ENCODE measurements around the gene ENDOG.

Gene ENDOG

DNA sequence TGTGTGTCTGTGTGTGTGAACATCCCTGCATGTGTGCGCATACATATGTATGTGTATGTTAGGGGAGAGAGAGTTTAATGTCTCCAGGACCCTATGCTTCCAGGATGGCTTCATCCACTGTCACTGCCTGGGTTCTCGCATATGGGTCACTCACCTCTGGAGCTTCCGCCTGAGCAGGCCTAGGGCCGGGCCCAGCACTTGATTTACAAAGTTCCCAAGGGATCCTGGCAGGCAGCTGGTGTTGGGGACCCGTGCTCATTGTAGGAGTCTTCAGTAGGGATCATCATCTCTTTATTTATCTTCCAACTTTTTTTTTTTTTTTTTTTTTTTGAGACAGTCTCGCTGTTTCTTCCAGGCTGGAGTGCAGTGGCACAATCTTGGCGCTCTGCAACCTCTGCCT is 18.2 kb upstream of the ENDOG start:
- no peak for DNase-seq (ENCODE audit: low spot score)

DNA sequence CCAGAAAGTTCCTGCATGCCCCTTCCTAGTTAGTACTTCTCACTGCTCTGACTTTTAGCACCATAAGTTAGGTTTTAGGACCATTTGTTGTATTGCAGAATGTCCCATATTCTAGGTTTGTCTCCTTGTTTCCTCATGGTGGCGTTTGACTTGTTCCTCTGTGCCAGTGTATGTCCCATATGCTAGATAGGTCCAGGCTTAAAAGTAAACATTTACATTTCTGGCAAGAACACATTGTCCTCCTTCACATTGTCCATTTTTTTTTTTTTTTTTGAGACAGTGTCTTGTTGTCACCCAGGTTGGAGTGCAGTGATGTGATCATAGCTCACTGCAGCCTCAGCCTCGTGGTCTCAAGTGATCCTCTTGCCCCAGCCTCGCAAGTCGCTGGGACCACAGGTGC is 15.8 kb upstream of the ENDOG start:
- no peak for DNase-seq (ENCODE audit: low spot score)

DNA sequence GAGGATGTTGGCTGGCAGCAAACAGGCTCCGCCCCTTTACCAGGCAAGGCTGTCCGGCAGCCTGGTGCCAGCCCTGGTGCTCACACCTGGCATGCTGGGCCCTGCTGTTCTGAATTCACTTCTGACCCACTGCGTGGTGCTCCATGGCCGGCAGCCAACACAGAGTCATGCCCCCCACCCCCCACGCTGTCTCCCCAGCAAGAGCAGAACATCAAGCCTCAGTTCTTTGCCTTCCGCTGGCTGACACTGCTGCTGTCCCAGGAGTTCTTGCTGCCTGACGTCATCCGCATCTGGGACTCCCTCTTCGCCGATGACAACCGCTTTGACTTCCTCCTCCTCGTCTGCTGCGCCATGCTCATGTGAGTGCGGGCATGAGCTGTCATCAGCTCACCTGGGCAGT is 12.6 kb upstream of the ENDOG start:
- no peak for DNase-seq (ENCODE audit: low spot score)

GRCh38 chr9:128807827-128808226 is 10.5 kb upstream of the ENDOG start:
- no peak for DNase-seq (ENCODE audit: low spot score)

DNA sequence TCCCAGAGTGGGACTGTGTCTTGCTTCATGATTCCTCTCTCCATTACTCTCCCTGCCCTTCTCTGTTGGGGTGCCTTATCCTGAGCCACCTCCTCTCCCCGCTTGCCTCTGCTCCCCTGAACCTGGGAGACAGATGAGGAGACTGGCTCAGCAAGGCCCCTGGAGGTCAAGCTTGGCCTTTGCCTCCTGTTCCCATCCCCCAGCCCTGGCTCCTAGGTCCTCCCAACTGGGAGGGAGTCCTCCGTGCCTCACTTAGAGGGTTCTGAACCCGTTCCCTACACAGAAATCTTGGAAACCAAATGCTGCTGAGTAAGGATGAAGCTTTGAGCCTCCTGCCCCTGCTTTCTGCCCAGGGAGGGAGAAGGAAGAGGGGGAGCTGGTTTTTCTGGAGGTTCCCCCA is 9.8 kb upstream of the ENDOG start:
- no peak for DNase-seq (ENCODE audit: low spot score)

- no peak for DNase-seq (ENCODE audit: low spot score)
Observed at GRCh38 chr9:128809036-128809599, 9.2 kb upstream of the ENDOG start.

- DNase-seq (ENCODE audit: low spot score) = no peak
Observed at GRCh38 chr9:128809831-128810230, 8.5 kb upstream of the ENDOG start.

DNA sequence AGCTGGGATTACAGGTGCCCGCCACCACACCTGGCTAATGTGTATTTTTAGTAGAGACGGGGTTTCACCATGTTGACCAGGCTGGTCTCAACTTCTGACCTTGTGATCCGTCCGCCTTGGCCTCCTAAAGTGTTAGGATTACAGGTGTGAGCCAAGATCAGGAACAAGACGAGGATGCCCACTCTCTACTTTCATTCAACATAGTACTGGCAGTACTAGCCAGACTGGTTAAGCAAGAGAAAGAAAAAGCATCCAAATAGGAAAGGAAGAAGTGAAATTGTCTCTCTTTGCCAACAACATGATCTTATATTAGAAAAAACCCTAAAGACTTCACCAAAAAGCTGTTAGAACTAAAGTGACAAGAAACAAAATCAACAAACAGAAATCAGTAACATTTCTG is 7.4 kb upstream of the ENDOG start:
- DNase-seq (ENCODE audit: low spot score) = no peak

DNA sequence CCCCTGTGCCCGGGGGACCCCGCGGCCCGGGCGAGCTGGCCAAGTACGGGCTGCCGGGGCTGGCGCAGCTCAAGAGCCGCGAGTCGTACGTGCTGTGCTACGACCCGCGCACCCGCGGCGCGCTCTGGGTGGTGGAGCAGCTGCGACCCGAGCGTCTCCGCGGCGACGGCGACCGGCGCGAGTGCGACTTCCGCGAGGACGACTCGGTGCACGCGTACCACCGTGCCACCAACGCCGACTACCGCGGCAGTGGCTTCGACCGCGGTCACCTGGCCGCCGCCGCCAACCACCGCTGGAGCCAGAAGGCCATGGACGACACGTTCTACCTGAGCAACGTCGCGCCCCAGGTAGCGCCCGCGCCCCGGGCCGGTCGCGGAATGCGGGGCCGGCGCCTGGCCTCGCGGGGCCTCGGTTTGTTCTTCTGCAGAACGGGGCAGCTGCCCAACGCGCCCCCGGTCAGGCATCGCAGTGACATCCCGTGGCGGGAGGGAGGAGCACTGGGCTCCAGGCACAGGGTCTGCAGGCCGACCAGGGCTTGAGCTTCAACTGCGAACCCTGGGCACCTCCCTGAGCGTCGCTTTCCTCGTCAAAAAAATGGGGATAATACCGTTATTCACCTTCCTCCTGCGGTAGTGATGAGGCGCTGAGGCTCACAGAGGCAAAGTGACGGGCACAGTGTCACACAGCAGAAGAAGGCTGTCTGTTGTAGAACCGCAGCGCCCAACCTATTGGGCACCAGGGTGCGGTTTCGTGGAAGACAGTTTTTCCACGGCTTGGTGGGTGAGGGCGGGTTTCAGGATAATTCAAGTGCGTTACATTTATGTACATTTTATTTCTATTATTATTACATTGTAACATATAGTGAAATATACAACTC is 777 bp downstream of the ENDOG start:
- DNase-seq (ENCODE audit: low spot score) = peak; percentile 21

DNA sequence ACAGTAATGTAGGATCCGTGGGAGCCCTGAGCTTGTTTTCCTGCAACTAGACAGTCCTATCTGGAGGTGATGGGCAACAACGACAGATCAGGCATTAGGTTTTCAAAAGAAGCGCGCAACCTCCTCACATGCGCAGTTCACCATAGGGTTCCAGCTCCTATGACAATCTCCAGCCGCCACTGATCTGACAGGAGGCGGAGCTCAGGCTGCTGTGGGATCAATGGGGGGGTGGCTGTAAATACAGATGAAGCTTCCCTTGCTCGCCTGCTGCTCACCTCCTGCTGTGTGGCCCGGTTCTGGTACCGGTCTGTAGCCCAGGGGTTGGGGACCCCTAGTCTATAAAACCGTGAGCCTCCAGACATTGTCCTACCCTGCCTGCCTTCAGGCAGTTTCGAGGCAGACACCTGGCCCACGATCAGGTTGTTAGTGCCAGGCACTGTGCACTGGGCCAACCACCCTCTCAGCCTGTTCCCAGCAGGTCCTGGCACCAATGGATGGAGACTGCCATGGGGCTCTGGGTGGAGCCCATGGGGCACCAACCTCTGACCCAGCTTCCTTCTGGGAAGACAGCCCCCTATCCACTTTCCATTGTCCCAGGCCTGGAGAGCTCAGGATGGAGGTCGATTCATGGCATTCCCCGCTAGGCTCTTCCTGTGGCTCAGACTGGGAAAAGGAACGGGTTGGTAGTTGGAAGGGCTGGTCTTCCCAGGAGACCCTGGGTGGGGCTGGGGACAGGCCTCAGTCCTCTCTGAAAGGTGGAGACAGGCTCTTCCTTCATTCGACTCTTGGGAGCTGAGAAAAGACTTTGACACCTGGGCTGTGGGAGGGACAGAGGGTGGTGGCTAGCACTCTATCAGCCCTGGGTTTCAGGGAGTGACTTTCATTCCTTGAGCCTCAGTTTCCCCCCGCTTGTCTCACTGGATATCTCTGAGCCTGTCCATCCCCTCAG is 1.7 kb downstream of the ENDOG start:
- DNase-seq (ENCODE audit: low spot score) = peak; percentile 81

DNA sequence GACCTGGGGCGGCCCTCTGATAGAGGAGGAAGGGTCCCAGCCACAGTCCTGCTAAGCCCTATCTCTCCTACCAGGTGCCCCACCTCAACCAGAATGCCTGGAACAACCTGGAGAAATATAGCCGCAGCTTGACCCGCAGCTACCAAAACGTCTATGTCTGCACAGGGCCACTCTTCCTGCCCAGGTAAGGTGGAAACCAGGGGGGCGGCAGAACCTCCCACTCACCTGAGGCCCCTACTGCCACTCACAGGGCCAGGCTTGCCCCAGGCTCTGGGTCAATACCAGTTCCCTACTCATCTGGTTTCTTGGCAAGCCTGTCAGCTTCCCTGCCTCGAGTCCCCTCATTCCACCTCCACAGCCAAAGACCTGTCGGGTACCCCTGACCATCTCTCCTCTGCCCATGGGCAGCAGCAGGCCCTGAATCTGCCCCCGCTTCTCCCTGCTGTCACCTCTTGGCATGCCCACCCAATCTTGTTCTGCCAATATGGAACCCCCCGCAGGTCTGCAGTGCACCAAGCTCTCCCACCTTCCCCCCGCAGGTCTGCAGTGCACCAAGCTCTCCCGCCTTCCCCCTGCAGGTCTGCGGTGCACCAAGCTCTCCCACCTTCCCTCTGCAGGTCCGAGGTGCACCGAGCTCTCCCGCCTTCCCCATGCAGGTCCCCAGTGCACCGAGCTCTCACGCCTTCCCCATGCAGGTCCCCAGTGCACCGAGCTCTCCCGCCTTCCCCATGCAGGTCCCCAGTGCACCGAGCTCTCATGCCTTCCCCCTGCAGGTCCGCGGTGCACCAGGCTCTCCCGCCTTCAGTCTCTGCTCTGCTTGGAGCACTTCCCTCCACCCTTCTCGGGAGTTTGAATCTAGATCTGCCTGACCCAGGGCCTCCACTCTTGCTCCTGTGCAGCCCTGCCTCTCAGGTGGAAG is 2.6 kb downstream of the ENDOG start:
- no peak for DNase-seq (ENCODE audit: low spot score)

GRCh38 chr9:128821584-128822406 is 3.5 kb downstream of the ENDOG start:
- DNase-seq (ENCODE audit: low spot score) = no peak

DNA sequence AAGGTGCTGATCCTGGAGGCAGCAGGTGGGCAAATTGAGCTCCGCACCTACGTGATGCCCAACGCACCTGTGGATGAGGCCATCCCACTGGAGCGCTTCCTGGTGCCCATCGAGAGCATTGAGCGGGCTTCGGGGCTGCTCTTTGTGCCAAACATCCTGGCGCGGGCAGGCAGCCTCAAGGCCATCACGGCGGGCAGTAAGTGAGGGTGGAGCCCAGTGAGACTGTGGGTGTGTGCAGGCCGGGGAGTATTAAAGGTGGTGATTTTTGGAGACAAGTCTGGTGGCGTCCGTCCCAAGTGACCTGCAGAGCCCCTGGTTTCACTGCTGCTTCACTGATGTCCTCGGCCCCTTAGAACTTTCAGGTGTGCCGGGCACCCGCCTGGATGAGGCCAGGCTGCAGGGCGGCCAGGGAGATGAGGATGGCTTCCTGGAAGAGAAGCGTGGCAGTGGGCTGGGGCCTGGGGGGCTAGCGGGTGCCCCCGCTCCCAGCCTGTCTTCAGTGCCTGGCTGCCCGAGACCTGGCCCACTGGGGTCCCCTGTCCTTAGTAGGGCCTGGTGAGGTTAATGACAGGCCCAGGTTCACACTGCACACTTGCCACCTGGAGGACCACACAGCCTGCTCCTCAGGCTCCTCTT is 4.2 kb downstream of the ENDOG start:
- DNase-seq (ENCODE audit: low spot score) = no peak

DNA sequence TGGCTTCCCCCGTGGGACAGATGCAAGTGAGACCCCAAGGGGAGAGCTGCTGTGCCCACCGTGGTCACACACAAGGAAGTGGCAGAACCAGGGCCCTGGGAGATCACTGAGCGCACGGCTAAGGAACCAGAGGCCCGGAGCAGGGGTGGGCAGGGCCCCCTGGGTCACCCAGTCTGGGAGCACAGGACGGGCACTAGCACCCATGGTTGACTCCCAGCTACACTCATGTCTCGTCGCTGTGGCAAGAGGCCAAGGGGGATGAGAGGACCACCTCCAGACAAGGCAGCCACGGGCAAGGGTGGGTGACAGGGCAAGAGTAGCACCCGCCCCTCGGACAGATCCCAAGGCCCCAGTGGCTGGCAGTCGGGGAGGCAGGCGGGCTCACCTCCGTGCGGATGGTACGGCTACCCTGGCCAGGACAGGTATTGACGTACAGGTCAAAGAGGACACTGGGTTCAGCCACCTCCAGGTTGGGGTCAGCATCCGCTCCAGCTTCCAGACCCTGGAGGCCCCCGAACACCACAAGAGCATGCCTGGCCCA is 5.1 kb downstream of the ENDOG start:
- no peak for DNase-seq (ENCODE audit: low spot score)

GRCh38 chr9:128823903-128824406 is 5.7 kb downstream of the ENDOG start:
- no peak for DNase-seq (ENCODE audit: low spot score)

GRCh38 chr9:128824911-128825310 is 6.6 kb downstream of the ENDOG start:
- no peak for DNase-seq (ENCODE audit: low spot score)

GRCh38 chr9:128825923-128826700 is 7.8 kb downstream of the ENDOG start:
- no peak for DNase-seq (ENCODE audit: low spot score)

DNA sequence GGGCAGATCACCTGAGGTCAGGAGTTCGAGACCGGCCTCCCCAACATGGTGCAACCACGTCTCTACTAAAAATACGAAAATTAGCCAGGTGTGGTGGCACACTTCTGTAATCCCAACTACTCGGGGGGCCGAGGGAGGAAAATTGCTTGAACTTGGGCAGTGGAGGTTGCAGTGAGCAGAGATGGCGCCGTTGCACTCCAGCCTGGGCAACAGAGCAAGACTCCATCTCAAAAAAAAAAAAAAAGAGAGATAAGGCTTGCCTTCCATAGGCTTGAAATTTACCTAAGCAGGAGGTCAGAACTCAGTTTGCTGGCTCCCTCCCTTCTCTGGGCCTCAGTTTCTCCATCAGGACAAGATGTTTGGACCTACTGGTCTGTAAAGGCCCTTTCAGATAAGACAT is 10.0 kb downstream of the ENDOG start:
- DNase-seq (ENCODE audit: low spot score) = no peak
